NCI-H187 (cell line): ENCODE data around the gene TCEA2.
"Not testable (repeated sequence)": the region's sequence is repeated elsewhere in the genome, so short reads cannot be mapped to it uniquely, and the experiment has no call there.

Experiments
- DNase-seq, 2 experiments: peaks; one replicate each; lab custom pipeline; 2025; lab: John Stamatoyannopoulos, UW

Gene TCEA2

DNA sequence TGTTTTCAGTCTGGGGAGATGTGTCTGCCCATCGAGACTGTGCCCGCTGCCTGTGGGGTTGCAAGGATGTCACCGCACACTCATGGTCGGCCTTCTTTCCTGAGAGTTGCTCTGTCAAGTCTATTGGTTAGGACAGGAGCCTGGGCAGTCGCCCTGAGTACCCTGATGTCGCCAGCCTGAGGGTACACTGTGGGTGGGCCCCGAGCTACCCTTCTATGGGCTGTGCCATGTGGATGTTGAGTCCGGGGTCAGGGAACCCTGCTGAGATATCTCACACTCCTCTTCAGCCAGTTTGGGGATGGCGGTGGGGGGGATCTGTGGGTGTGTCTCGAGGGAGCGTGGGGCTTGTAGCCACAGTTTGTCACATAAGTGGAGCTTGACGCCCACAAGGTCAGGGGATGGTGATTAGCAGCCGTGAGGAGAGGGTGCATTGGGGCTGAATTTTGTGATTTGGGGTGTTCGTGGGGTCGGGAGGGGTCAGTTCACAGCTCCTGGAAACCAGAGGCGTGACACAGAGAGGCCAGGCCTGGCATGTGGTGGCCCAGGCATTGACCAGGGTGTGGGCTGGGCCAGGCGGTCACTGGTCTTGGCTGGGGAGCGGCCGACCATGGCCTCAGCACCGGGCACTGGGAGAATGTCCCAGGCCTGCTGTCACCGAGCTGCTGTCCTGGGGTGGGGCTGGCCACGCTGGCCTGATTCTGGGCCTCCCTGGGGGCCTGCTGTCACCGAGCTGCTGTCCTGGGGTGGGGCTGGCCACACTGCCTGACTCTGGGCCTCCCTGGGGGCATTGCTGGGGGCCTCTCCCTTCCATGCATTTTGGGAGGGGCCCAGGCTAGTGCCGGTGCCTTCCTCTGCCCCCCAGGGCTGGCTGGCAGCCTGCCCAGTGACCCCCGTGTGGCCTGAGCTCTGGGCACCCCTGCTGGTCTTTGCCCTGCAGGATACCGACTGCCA is 46.0 kb downstream of the TCEA2 start:
- no peak for DNase-seq

DNA sequence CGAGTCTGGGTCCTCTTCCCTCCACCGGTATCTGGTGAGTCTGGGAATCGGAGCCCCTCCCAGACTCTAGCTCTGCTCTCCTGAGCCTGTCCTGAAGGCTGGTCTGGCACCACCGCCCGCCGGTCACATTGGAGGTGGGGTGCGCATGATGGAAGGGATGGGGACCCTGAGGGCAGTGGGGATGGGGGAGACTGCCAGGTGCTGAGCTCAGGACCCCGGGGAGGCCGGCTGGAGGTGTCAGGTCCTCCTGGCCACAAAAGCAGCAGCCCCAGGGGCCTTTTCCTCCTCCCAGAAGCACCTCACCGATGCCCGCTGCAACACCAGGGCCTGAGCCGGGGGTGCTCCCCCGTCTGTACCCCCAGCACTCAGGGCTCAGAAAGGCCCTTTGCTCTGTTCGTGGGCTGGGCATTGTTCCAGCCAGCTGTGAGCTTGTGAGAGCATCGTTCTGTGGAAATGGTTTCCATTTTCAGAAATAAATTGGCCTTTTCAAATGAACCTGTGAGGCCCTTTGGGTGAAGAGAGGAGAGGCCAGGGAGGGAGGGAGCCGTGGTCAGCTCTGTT is 46.9 kb downstream of the TCEA2 start:
- no peak for DNase-seq

DNA sequence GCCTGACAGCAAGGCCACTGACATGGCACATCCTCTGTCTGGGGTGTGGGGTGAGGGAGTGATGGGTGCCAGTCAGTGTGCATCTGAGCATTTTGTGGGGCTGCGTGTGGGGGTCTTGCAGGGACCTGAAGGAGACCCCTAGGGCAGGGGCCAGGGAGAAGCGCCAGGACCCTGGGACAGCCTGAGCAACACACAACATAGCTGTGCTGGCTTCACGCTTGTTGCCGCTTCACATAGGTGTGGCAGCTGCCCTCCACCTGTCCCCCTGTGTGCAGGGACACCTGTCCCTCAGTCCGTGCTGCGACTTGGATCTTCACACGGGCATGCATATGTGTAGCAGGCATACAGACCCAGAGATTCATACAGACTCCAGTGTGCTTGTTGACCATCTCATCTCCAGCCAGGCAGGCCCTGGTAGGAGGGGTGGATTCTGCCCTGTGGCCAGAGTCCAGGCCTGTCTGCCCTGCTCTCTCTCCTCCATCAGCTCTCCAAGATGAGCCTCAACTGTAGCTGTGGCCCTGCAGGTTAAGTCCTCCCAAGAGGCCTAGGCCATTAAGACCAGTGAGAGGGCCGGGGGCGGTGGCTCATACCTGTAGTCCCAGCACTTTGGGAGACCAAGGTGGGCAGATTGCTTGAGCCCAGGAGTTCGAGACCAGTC is 47.5 kb downstream of the TCEA2 start:
- DNase-seq: no peak

DNA sequence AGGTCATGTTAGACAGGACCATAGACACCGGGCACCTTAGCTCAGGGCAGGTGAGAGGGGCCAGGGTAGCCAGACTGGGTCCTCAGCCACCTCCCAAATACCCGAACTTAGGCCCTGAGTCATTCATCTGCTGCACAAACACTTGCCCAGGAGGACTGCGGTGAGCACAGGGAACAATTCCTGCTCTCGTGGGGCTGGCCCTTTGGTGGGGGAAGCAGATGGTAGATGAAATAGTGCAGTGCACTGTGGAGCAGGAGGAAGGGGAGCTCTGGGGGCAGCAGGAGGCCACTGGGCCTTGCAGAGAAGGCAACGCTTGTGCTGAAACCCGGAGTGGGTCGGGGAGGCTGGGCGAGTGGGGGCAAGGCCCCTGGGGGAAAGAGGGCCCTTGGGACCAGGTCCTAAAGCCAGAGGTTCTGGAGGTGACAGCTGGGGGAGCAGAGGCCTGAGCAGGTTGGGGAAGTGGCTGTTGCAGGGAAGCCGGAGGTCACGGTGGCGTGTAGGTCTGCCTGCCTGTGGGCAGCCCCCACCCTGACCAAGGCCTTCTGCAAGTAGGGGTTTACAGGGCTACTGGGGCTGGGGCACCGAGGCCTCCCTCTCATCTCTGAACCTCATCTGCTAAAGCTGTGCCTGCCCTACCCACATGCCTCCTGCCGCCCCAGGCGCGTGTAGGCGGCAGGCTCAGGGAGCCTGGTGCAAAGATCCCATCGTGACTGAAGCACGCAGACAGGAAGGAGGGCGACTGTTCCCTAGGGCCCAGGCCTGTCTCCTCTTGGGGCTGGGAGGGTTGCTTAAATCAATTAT is 49.0 kb downstream of the TCEA2 start:
- no peak for DNase-seq

DNA sequence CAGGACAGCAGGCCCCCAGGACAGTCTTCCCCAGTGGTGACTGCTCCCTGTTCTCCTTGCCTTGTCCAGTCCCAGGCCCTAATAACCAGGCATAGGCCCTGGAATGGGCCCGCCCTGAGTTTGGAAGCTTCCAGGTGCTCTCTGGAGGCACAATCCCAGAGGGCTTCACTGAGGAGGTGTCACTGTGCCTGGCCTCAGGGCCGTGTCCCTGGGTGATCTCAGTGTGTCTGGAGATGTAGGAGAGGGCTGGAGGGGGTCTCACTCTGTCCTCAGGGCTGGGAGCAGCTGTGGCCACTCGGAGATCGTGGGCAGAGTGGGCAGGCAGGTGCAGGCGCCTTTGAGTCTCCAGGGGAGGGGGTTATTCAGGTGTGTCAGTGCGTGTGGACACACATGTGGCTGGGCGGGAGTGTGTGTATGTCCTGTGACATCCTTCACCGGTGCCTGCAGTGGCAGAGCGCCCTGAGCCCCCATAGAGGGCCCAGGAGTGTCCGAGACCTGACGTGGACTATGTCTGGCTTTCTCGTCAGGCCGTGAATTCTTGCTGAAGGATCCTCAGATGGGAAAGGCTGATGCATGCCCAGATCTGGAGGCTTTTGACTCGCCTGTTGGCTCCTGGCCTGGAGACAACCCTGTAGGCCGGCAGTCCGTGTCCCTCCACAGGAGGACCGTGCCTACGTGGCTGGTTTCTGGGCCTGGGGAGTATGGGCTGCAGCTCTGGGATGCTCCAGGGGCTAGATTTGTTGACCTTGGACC is 49.9 kb downstream of the TCEA2 start:
- DNase-seq: no peak

DNA sequence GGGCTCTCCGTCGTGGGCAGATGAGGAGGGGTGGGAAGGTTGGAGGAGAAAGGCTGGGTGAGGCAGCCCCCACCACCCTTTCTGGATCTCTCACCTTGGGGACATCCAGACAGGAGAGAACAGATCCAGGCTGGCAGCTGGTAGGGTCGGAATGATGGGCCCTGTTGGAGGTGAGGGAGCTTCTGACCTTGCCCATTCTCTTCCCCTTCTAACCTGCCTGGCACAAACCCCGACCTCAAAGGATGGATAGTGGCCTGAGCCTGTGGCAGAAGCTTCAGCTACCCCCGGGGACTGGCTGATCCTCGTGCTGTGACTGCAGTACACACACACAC is 50.4 kb downstream of the TCEA2 start:
- no peak for DNase-seq

DNA sequence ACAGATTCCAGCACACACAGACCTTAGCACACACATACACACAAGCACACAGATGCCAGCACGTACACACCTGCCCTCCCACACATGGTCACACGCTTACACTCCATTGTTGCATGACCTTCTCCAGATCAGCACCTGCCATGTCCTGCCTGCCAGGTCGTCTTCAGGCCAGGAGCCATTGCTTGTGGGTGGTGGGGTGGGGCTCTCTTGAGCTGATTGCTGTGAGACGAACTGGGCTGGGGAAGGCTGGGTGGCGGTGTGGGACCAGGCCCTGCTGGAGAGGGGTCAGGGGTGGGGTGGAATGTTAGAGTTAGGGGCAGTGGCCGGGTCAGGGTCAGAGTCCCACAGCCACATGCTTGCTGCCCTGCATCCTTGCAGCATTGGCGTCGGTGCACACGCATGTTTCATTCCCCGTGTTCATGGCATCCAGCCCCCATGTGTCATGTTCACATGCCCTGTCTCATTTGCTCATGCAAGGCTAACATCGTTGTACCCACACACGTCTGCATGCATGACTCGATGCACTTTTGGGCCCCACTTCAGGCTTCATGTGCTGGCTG is 50.9 kb downstream of the TCEA2 start:
- DNase-seq: no peak

DNA sequence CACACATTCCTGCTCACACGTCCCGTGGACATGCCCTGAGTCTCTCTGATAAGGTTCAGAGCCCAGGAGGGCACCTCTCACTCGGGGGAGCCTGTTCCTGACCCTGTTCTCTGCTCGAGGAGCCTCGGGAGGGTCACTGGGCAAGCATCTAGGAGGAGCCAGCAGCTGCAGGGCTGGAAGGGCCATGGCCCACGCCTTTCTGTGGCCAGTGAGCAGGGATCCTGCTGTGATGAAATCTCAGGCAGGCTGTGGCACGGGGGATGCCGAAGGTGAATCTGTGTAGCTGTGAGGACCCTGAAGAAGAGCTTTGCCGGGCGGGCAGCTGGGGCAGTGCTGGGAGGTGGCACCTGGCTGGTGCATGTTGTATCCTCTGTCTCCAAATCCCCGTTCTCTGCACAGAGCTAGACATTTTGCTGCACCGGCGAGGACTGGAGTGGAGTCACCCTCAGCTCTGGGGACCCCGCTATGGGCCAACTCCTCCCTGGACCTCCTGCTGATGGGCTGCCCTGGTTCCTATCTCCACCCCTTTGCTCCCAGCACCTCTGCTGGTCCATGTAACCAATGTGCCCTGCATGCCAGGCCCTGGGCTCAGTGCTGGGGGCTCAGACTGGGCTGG is 51.5 kb downstream of the TCEA2 start:
- no peak for DNase-seq

DNA sequence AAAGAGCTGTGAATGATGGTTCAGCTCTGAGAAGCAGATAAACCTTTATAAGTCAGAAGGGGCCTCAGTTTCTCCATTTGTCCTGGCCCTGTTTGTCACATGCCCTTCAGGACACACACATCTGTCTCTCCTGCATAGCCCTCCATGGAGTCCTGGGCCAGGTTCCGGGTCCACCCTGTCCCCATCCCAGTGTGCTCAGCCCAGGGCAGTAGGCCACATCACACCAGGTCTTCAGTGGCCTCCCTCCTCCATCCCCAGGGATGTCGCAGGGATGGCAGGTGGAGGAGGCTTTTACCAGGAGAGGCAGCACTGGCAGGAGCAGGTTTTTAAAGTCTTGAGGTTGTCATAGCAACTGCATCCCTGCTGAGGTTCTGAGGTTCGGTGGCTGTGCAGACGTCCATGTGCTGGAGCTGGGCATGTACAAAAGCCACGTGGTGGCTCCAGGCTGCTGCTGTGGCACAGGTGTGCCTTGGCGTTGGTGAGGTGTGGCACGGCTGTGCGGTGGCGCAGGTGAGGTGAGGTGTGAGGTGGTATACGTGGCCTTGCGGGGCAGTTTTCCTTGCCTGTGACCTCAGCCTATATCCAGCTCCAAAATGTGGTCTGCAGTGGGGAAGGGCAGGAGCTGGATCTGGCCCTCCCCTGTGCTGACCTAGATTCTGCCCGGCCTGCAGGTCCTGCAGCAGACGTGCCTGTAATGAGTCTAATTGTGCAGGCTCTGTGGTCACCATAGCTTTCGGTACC is 52.3 kb downstream of the TCEA2 start:
- peak; percentile 20 to 45 for DNase-seq

DNA sequence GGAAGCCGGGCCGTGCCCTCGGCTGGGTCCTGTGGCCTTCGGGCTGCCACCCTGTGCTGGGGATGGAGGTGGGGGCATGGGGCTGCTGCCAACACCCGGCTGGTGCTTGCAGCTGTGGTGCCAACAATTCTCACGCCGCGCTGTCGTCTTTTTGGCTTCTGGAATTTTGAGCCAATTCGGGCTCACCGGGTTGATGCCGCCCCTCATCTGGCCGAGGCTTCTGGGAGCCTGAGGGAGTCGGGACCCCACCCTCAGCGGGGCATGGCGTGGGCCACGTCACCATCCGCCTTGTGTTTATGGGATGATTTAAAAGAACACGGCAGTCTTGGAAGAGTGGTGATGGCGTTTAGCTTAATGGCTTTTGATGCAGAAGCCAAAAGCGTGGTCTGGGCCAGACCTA is 53.0 kb downstream of the TCEA2 start:
- no peak for DNase-seq

DNA sequence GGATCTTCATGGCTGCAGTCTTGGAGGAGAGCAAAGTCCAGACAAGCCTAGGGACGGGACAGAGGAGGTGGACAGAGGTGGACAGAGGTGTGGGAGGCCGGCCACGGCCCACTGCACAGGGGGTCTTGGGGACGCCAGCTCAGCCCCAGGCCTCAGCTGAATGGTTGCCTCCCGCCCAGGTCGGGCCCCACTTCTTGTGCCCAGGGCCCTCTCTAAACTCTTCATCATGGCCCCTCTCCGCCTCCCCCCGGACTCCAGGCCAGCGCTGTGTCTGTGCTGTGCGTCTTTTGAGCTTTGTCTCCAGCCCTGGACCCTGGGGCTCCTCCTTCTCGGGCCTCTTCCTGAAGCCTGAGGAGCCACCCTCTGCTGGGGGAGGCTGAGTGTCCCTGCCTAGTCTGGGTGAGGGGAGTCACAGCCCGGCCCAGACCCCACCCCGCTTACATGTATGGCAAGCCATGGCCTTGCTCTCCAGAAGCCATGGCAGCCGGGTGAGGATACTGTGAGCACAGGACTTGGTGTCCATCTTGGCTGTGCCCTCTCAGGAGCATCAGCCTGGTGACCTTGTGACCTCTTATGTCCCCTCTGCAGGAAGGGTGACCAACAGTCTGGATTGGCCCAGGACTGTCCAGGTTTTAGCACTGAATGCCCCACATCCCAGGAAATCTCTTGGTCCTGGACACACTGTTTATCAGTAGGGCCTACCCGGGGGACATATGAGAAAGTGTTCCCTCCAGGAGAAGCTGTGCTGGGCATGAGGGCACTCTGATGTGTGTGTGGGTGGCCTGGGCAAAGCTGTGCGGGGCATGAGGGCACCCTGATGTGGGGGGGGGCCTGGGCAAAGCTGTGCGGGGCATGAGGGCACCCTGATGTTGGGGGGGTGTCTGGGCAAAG is 53.8 kb downstream of the TCEA2 start:
- DNase-seq: no peak

DNA sequence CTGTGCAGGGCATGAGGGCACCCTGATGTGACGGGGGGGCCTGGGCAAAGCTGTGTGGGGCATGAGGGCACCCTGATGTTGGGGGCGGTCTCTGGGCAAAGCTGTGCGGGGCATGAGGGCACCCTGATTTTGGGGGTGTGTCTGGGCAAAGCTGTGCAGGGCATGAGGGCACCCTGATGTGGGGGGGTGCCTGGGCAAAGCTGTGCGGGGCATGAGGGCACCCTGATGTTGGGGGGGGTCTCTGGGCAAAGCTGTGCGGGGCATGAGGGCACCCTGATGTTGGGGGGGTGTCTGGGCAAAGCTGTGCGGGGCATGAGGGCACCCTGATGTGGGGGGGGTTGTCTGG is 54.4 kb downstream of the TCEA2 start:
- not testable (repeated sequence) for DNase-seq

DNA sequence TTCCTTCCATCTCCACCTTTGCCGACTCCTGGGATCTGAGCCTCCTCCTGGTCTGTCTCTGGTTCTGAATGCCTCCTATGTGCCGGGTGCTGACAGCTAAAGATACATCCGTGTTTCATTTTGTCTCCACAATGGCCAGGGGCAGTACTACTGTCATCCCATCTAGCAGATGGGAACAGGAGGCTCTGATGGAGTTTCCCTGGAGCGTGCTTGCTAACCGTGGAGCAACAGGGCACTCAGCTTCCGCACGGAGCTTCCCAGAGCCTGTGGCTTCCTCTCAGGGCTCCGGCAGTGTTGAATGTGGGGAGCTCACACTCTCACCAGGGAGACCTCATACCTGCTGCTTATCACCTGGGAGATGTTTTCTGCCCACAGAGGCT is 56.3 kb downstream of the TCEA2 start:
- DNase-seq: no peak

DNA sequence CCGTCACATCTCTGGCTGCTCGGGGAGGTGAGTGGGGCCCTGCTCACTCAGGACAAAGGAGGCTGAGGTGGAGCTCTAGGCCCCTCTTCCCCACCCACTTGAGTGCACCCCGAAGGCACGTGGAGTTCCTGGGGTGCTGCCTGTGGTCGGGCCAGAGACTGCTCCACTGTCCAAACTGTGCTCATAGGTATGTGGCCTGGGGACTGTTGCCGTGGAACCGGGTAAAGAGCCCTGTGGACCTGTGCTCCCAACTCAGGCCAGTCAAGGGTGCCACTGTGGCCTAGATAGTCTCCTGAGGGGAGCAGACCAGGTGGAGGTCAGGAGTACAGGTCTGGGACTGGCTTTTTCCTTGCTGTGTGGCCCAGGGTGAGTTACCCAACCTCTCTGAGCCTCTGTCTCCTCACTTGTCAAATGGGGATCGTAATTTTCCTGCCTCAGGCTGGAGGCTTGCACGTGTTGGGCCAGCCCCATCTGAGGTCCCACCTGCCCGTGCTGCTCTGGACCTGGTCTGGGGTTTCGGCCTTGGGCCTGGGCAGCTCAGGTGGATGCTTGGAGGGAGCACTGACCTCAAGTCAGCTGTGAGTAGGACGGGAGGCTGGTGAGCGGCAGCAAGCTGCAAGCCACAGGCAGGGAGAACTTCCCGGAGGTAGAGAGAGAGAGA is 56.8 kb downstream of the TCEA2 start:
- DNase-seq: no peak

DNA sequence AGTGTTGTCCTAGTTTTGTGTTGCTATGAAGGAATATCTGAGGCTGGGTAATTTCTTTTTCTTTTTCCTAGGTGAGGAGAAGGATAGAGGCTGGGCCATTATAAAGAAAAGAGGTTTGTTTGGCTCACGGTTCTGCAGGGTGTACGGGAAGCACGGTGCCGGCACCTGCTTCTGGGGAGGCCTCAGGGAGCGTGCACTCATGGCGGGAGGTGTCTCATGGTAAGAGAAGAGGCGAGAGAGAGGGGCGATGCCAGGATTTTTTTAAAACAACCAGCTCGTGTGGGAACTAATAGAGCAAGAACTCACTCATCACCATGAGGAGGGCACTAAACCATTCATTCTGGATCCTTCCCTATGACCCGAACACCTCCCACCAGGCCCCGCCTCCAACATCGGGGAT is 58.6 kb downstream of the TCEA2 start:
- no peak for DNase-seq
